GM12891 (cell line): ENCODE data around the gene SORL1.
A peak's percentile ranks its signal among the peaks of the same experiment; 100 is the strongest.

Source experiments
- PAX5 ChIP-seq: IDR thresholded peaks from 2 replicates; pipeline ENCODE4 v1.6.1; 2011; ENCODE audit warnings: low read length, moderate library complexity, mild to moderate bottlenecking; ENCODE audit not compliant: insufficient read depth, severe bottlenecking
- POLR2A ChIP-seq: IDR thresholded peaks from 2 replicates; pipeline ENCODE4 v1.6.1; 2011; ENCODE audit warnings: low read depth, low read length, control low read depth
- POLR2AphosphoS5 ChIP-seq: IDR thresholded peaks from 2 replicates; pipeline ENCODE4 v1.6.1; 2011; ENCODE audit warnings: low read depth, low read length, control low read depth
- POU2F2 ChIP-seq: IDR thresholded peaks from 2 replicates; pipeline ENCODE4 v1.6.1; 2011; ENCODE audit warnings: low read depth, mild to moderate bottlenecking, control low read depth, low read length, moderate library complexity
- TAF1 ChIP-seq: IDR thresholded peaks from 2 replicates; pipeline ENCODE4 v1.6.1; 2011; ENCODE audit warnings: low read depth, low read length, control low read depth

- TF ChIP-seq POLR2A, result no peak
- no peak for TF ChIP-seq POLR2AphosphoS5
- no peak for TF ChIP-seq TAF1
- no peak; the same call in none of the 2 replicates for TF ChIP-seq POU2F2
- peak; percentile 93 for TF ChIP-seq PAX5
Observed at GRCh38 chr11:121589946-121590537, 137.9 kb downstream of the SORL1 start.
